Natural killer cell (primary cell): Measurements from ENCODE around the gene DLG5. TPM values are rescaled to one million over a fixed set of nuclear protein-coding genes. Genes with fewer than 3 reads are reported as not detected.

ENCODE experiments used
- ATAC-seq, 3 donors: fragments of 150-1000 bp in 2 of 3; fragments of 200-7000 bp in 1 of 3; cut with Tn5 transposase; 1 replicate in 1 of 3; 2 replicates in 2 of 3; pipeline ENCODE4 v1.10.0; 2021; ENCODE audit warnings: mild to moderate bottlenecking in 2 of 3, moderate library complexity in 2 of 3
- DNase-seq, 2 donors: peaks; one replicate each; pipeline versions ENCODE4 v3.0.0 to v3.0.0-alpha.2; 2013 to 2021; ENCODE audit warnings: mixed read lengths in 1 of 2
- H3K27ac ChIP-seq: one replicate; pipeline ENCODE4 v1.5.1; 2013; ENCODE audit warnings: mild to moderate bottlenecking, low read length
- H3K27me3 ChIP-seq: one replicate; pipeline ENCODE4 v1.6.1; 2013; ENCODE audit warnings: low read length; ENCODE audit not compliant: control insufficient read depth, insufficient read depth
- H3K36me3 ChIP-seq: one replicate; pipeline ENCODE4 v1.6.1; 2013; ENCODE audit warnings: low read length; ENCODE audit not compliant: control insufficient read depth, insufficient read depth
- H3K4me1 ChIP-seq: one replicate; pipeline ENCODE4 v1.6.1; 2013; ENCODE audit warnings: low read length; ENCODE audit not compliant: control insufficient read depth, insufficient read depth
- H3K4me3 ChIP-seq: one replicate; pipeline ENCODE4 v1.5.1; 2013; ENCODE audit warnings: low read length
- H3K9me3 ChIP-seq: one replicate; pipeline ENCODE4 v1.6.1; 2013; ENCODE audit warnings: low read length; ENCODE audit not compliant: control insufficient read depth, insufficient read depth
- H3K27ac Mint-ChIP-seq, 2 donors: one replicate each; pipeline ENCODE4 v1.8.0; 2022; ENCODE audit warnings: mild to moderate bottlenecking in 2 of 2, mixed read lengths in 2 of 2, moderate library complexity in 1 of 2
- H3K27me3 Mint-ChIP-seq, 2 donors: one replicate each; pipeline ENCODE4 v1.8.0; 2022; ENCODE audit warnings: low read depth in 2 of 2, mixed read lengths in 2 of 2
- H3K36me3 Mint-ChIP-seq: one replicate; pipeline ENCODE4 v1.8.0; 2022; ENCODE audit warnings: mixed read lengths
- H3K4me1 Mint-ChIP-seq, 2 donors: one replicate each; pipeline ENCODE4 v1.8.0; 2022; ENCODE audit warnings: mixed read lengths in 2 of 2
- H3K4me3 Mint-ChIP-seq: one replicate; pipeline ENCODE4 v1.8.0; 2022; ENCODE audit warnings: mild to moderate bottlenecking, moderate library complexity, mixed read lengths
- H3K9me3 Mint-ChIP-seq, 2 donors: one replicate each; pipeline ENCODE4 v1.8.0; 2022; ENCODE audit warnings: mixed read lengths in 2 of 2
- CTCF ChIP-seq: fragments of 200-600 bp; IDR thresholded peaks from one replicate; pipeline ENCODE4 v1.8.0; 2022; ENCODE audit warnings: antibody characterized with exemption
- WGBS: methylation state at CpG from one replicate; pipeline ENCODE4 v1.1.7; 2013; ENCODE audit warnings: missing lambda C conversion rate; ENCODE audit not compliant: insufficient coverage; 5-methylcytosine and 5-hydroxymethylcytosine counted together
- intact Hi-C: fragments of 100-400 bp; cut with micrococcal nuclease; formaldehyde crosslinking; loops from one replicate; pipeline ENCODE4 v1.14.2; 2022
- total RNA-seq, 4 donors: library from RNA; stranded (reverse); fragments of 120-200 nt in 1 of 4; gene quantifications; one replicate each; pipeline versions ENCODE4 v1.2.3 to v1.2.4, GENCODE V29; 2013 to 2022

DLG5 gene
- total RNA-seq, 3 donors from 2014 or later (not counting 1 experiment from before 2014, with no cell fraction given) = 52.8 to 75.0 (median 52.9) TPM

GRCh38 chr10:77939561-77940001 is 13.0 kb upstream of the DLG5 start:
- no peak overlapping the region for H3K4me3 ChIP-seq
- H3K9me3 ChIP-seq = no peaks in the 10 kb centered on the region
- DNase-seq = no peak
- H3K27me3 Mint-ChIP-seq = no peaks in the 10 kb centered on the region
- H3K27ac Mint-ChIP-seq = no peak overlapping the region
- no peaks in the 10 kb centered on the region for H3K4me1 Mint-ChIP-seq
- no peak for ATAC-seq
- 87% methylated on average over 3 of the region's 3 CpGs for WGBS
- intact Hi-C loops = no loop called here
- no peaks in the 10 kb centered on the region for H3K36me3 ChIP-seq
- no peak overlapping the region for H3K27ac ChIP-seq
- no peaks in the 10 kb centered on the region for H3K27me3 ChIP-seq
- TF ChIP-seq CTCF = no peak
- H3K36me3 Mint-ChIP-seq = no peaks in the 10 kb centered on the region
- no peaks in the 10 kb centered on the region for H3K4me1 ChIP-seq
- H3K9me3 Mint-ChIP-seq = no peaks in the 10 kb centered on the region
- H3K4me3 Mint-ChIP-seq = no peak overlapping the region

DNA sequence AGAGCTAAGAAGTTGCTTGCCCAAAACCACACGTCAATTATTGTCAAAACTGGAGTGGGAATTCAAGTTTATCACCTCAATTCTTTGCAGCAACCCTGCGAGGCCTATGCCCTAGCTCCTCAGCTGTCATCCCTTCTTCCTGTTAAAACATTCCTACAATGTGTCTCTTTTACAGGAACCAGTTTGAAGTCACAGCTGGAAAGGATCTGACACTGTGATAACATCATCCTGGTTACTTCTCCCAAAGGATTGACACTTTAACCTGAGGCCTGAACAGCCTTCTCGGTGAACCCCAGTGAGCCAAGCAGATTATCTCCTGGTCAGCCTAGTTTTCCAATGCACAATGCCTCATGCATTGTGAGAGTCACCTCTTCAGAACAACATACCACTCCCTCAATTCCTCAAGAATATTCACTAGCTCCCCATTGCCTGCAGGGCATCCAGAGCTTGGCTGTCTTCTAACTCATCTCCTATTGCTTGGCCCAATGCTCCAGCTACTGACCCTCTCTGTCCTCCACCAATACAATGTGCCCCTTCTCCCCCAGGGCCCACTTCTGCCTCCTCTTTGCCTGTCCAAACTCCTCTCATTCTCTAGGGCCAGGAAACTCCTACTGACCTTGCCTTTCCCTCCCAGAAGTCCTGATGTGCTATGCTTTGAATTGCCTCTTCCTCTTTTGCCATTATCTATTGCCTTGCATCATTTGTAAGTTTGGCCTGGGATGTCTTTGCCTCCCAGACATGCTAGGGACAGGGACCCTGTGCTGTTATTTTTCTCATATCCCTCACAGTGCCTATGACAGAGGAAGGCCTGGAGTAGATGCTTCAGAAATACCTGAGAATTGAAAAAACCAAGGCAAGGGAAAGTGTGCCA is 10.4 kb upstream of the DLG5 start:
- no peak overlapping the region for H3K4me3 ChIP-seq
- no peaks in the 10 kb centered on the region for H3K4me1 ChIP-seq
- H3K27ac ChIP-seq = no peak overlapping the region
- H3K36me3 Mint-ChIP-seq = no peaks in the 10 kb centered on the region
- H3K4me3 Mint-ChIP-seq = no peak overlapping the region
- H3K27me3 Mint-ChIP-seq = no peaks in the 10 kb centered on the region
- intact Hi-C loops = no loop called here
- no peaks in the 10 kb centered on the region for H3K9me3 ChIP-seq
- no peak for ATAC-seq
- WGBS = 82% methylated on average over 3 of the region's 3 CpGs
- no peaks in the 10 kb centered on the region for H3K4me1 Mint-ChIP-seq
- H3K9me3 Mint-ChIP-seq = no peaks in the 10 kb centered on the region
- DNase-seq = no peak
- peaks cover 2% of the 10 kb centered on the region for H3K27me3 ChIP-seq
- H3K27ac Mint-ChIP-seq = no peak overlapping the region
- TF ChIP-seq CTCF = no peak
- H3K36me3 ChIP-seq = no peaks in the 10 kb centered on the region

- peaks cover 8% of the 10 kb centered on the region in 2 donors for H3K27me3 Mint-ChIP-seq
- no peak overlapping the region for H3K4me3 Mint-ChIP-seq
- H3K27ac Mint-ChIP-seq = no peak overlapping the region
- no peaks in the 10 kb centered on the region for H3K9me3 Mint-ChIP-seq
- H3K4me1 Mint-ChIP-seq = peaks cover 7 to 8% of the 10 kb centered on the region in 2 donors
- TF ChIP-seq CTCF = no peak
- Histone ChIP-seq H3K27me3 (peaks cover 2% of the 10 kb centered on the region), H3K36me3 (no peaks in the 10 kb centered on the region), H3K4me3 (no peak overlapping the region), H3K9me3 (no peaks in the 10 kb centered on the region), H3K4me1 (peaks cover 5% of the 10 kb centered on the region), H3K27ac (no peak overlapping the region)
- DNase-seq = no peak
- ATAC-seq = no peak
- intact Hi-C loops = no loop called here
- H3K36me3 Mint-ChIP-seq = no peaks in the 10 kb centered on the region
- WGBS = 74% methylated on average over 8 of the region's 8 CpGs
Observed at GRCh38 chr10:77932016-77932715, 5.6 kb upstream of the DLG5 start.
